ENCODE results near the gene ROBO4.

The ROBO4 gene

GRCh38 chr11:124844664-124845079 is 53.0 kb downstream of the ROBO4 start:
- DNase-seq (ENCODE audit: low spot score) (no peak), FAIRE-seq (no peak)

GRCh38 chr11:124843616-124843910 is 54.1 kb downstream of the ROBO4 start:
- FAIRE-seq (no peak), DNase-seq (ENCODE audit: low spot score) (no peak)

GRCh38 chr11:124842305-124842704 is 55.4 kb downstream of the ROBO4 start:
- FAIRE-seq = no peak
- DNase-seq (ENCODE audit: low spot score) = no peak

GRCh38 chr11:124841840-124842239 is 55.8 kb downstream of the ROBO4 start:
- no peak for FAIRE-seq

GRCh38 chr11:124841201-124841600 is 56.5 kb downstream of the ROBO4 start:
- FAIRE-seq = no peak
- no peak for DNase-seq (ENCODE audit: low spot score)

More at GRCh38 chr11:124841840-124842239, 55.8 kb downstream of the ROBO4 start:
- no peak for DNase-seq (ENCODE audit: low spot score)

GRCh38 chr11:124840666-124841065 is 57.0 kb downstream of the ROBO4 start:
- no peak for FAIRE-seq
- no peak for DNase-seq (ENCODE audit: low spot score)

GRCh38 chr11:124839972-124840621 is 57.6 kb downstream of the ROBO4 start:
- no peak for FAIRE-seq
- DNase-seq (ENCODE audit: low spot score) = no peak

GRCh38 chr11:124839128-124839971 is 58.3 kb downstream of the ROBO4 start:
- no peak for DNase-seq (ENCODE audit: low spot score)
- no peak for FAIRE-seq

GRCh38 chr11:124838805-124839127 is 58.9 kb downstream of the ROBO4 start:
- DNase-seq (ENCODE audit: low spot score) = no peak
- FAIRE-seq = no peak

- peak; percentile 51 for DNase-seq (ENCODE audit: low spot score)
- no peak for FAIRE-seq
Observed at GRCh38 chr11:124837491-124837856, 60.2 kb downstream of the ROBO4 start.

GRCh38 chr11:124835918-124836317 is 61.7 kb downstream of the ROBO4 start:
- no peak for FAIRE-seq

GRCh38 chr11:124834526-124835180 is 63.0 kb downstream of the ROBO4 start:
- FAIRE-seq (no peak), DNase-seq (ENCODE audit: low spot score) (no peak)

More at GRCh38 chr11:124835918-124836317, 61.7 kb downstream of the ROBO4 start:
- no peak for DNase-seq (ENCODE audit: low spot score)
